ENCODE results near the gene METAP1D.

Gene METAP1D

GRCh38 chr2:172088245-172089004 lies 88.7 kb downstream of the METAP1D start:
- TF ChIP-seq CTCF (IDR thresholded peaks at IDR 0.05; ENCODE audit: insufficient read depth, low read length) = no peak
- TF ChIP-seq REST (IDR thresholded peaks at IDR 0.05; ENCODE audit: insufficient replicate concordance, low read depth) = no peak
- no peak for TF ChIP-seq GABPA (IDR thresholded peaks at IDR 0.05; ENCODE audit: low read depth)
- TF ChIP-seq POLR2AphosphoS5 (IDR thresholded peaks at IDR 0.05; ENCODE audit: low read depth) = no peak
- no peak for TF ChIP-seq SPI1 (IDR thresholded peaks at IDR 0.05; ENCODE audit: borderline replicate concordance, low read depth)
- H3K27ac ChIP-seq (replicated peaks) = no peak overlapping the region
- DNase-seq (ENCODE audit: low read depth in 1 of 2, low spot score in 1 of 2) = no peak
- H3K4me3 ChIP-seq (replicated peaks; ENCODE audit: insufficient read depth, low read length) = no peak overlapping the region
- peaks cover 77% of the 10 kb centered on the region for H3K27me3 ChIP-seq (ENCODE audit: insufficient read depth, poor library complexity, severe bottlenecking)

GRCh38 chr2:172089005-172089504 lies 89.3 kb downstream of the METAP1D start:
- no peak for DNase-seq (ENCODE audit: low read depth in 1 of 2, low spot score in 1 of 2)
- H3K27me3 ChIP-seq (ENCODE audit: insufficient read depth, poor library complexity, severe bottlenecking) = peaks cover 77% of the 10 kb centered on the region
- TF ChIP-seq REST (IDR thresholded peaks at IDR 0.05; ENCODE audit: insufficient replicate concordance, low read depth) (no peak), POLR2AphosphoS5 (IDR thresholded peaks at IDR 0.05; ENCODE audit: low read depth) (no peak), GABPA (IDR thresholded peaks at IDR 0.05; ENCODE audit: low read depth) (no peak), CTCF (IDR thresholded peaks at IDR 0.05; ENCODE audit: insufficient read depth, low read length) (no peak), SPI1 (IDR thresholded peaks at IDR 0.05; ENCODE audit: borderline replicate concordance, low read depth) (no peak)
- no peak overlapping the region for H3K27ac ChIP-seq (replicated peaks)
- no peak overlapping the region for H3K4me3 ChIP-seq (replicated peaks; ENCODE audit: insufficient read depth, low read length)

- no peak for DNase-seq (ENCODE audit: low read depth in 1 of 2, low spot score in 1 of 2)
- H3K27ac ChIP-seq (replicated peaks) = no peak overlapping the region
- peaks cover 78% of the 10 kb centered on the region for H3K27me3 ChIP-seq (ENCODE audit: insufficient read depth, poor library complexity, severe bottlenecking)
- H3K4me3 ChIP-seq (replicated peaks; ENCODE audit: insufficient read depth, low read length) = no peak overlapping the region
- no peak for TF ChIP-seq POLR2AphosphoS5 (IDR thresholded peaks at IDR 0.05; ENCODE audit: low read depth)
- TF ChIP-seq GABPA (IDR thresholded peaks at IDR 0.05; ENCODE audit: low read depth) = no peak
- TF ChIP-seq CTCF (IDR thresholded peaks at IDR 0.05; ENCODE audit: insufficient read depth, low read length) = no peak
- no peak for TF ChIP-seq REST (IDR thresholded peaks at IDR 0.05; ENCODE audit: insufficient replicate concordance, low read depth)
- no peak for TF ChIP-seq SPI1 (IDR thresholded peaks at IDR 0.05; ENCODE audit: borderline replicate concordance, low read depth)
Observed at GRCh38 chr2:172089633-172090032, 89.9 kb downstream of the METAP1D start.

Measured in HL-60 (cell line).